Activated CD8-positive, alpha-beta memory T cell treated with anti-CD3 and anti-CD28 coated beads, Interleukin-2, amount 50 U/mL, for 4 hours (primary cell): ENCODE measurements around the gene GIPC3.

Experiments
- DNase-seq: peaks from one replicate; pipeline ENCODE4 v3.0.0-alpha.2; 2020

Gene GIPC3, protein sequence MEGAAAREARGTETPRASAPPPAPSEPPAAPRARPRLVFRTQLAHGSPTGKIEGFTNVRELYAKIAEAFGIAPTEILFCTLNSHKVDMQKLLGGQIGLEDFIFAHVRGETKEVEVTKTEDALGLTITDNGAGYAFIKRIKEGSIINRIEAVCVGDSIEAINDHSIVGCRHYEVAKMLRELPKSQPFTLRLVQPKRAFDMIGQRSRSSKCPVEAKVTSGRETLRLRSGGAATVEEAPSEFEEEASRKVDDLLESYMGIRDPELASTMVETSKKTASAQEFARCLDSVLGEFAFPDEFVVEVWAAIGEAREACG

DNA sequence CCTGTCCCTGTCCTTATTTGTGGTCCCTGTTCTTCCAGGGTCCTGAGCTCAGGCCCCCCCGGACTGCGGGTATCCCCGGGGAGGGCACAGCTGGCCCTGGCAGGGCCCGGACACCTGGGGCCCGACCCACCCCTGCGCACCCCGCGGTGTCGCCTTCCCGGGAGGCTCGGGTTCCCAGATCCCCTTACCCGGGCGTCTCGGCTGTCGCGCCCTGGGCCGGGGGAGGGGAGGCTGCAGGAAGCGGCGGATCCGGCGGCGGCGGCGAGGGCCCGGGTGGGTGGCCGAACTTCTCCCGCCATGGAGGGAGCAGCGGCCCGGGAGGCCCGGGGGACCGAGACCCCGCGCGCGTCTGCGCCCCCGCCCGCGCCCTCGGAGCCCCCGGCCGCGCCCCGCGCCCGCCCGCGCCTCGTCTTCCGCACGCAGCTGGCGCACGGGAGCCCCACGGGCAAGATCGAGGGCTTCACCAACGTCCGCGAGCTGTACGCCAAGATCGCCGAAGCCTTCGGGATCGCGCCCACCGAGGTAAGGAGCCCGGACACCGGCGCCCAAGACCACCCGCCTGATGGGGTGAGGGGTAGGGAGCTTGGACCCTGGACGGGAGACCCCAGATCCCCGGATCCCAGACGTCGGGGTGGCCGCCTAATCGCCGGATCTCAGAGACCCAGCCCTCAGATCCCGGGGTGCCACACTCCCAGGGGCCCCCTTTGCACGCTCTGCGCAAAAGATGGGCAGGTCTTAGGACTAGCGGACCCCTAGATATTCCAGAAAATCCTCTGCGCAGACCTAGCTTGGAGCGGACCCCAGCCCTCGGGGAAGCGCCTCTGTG, at the start of gene GIPC3:
Gene GIPC3, plus strand, starts transcription at position 178 of the 826 bp plus-strand sequence. Its CDS starts 120 bp downstream, at position 298.
- no peak for DNase-seq

DNA sequence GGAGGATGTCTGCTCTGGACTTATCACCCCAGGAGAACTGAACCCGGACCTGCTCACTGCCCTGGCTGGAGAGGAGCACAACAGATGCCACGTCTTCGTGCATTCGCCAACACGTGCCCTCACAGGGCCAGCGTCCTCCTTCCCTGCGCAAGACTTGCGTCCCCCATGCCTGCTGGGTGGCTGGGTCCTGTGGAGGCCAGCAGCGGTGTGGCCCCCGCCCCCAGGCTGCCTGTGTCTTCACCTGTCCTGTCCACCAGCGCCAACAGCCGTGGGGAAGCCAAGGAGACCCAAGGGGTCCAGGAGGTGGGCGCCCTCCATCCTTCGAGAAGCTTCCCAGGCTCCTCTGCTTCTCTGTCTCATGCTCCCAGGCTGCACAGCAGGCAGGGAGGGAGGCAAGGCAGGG, 49.7 kb upstream of the GIPC3 start:
- DNase-seq = no peak

DNA sequence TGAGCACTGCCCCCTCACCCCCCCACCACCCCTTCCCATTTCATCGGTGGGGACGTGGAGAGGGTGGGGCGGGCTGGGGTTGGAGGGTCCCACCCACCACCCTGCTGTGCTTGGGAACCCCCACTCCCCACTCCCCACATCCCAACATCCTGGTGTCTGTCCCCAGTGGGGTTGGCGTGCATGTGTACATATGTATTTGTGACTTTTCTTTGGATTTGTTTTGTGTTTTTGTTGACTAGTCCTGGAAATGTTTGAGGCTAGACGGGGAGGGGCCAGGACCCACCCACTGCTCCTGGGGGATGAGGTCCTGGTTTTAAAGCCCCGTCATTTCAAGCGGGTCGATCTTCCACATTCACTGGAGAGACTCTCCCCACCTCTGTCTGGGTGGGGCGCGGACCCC, 49.3 kb upstream of the GIPC3 start:
- DNase-seq = no peak

DNA sequence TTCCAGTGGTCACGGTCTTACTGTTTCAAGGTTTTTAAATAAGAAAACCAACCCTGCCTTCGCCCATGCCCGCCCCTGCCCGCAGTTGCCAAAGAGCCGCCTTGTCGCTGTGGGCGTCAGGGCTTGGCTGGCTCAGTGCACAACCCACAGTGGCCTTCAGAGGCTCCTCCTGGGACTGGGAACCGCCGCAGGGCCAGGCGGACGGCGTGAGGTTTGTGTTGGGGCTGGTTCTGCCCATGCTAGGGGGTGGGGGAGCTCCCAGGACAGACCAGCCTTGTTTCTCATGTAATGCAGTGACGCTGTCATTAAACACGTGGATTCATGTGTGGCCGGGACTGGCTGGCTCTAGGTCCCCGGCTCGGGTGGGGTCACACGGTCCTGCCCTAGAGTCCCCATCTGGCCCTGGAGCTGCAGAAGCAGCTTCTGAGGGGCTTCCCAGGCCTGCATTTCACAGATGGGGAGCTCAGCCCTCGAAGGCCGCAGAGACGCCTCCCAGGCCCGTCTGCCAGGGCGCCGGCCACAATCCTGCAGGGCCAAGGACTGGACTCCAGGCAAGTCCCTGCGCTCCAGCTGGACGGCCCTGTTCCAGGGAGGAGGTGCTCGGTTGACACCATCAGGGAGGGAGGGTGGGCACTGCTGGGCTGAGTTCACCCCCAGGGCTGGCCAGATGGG, 48.7 kb upstream of the GIPC3 start:
- no peak for DNase-seq

DNA sequence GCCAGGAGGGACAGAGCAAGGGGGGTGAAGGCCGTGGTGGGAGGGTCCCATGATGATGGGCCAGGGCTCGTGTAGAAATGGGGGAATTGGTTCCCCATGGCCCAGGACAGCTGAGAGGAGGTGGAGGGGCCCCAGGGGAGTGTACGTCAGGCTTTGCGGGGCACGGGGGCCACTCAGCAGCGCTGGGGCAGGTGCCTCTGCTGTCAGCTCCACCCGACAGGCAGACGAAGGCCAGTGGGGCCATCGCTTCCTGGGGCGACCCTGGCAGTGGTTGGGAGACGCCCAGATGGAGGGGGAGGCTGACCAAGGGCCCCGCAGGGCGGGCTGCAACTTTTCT, 48.2 kb upstream of the GIPC3 start:
- DNase-seq = no peak

DNA sequence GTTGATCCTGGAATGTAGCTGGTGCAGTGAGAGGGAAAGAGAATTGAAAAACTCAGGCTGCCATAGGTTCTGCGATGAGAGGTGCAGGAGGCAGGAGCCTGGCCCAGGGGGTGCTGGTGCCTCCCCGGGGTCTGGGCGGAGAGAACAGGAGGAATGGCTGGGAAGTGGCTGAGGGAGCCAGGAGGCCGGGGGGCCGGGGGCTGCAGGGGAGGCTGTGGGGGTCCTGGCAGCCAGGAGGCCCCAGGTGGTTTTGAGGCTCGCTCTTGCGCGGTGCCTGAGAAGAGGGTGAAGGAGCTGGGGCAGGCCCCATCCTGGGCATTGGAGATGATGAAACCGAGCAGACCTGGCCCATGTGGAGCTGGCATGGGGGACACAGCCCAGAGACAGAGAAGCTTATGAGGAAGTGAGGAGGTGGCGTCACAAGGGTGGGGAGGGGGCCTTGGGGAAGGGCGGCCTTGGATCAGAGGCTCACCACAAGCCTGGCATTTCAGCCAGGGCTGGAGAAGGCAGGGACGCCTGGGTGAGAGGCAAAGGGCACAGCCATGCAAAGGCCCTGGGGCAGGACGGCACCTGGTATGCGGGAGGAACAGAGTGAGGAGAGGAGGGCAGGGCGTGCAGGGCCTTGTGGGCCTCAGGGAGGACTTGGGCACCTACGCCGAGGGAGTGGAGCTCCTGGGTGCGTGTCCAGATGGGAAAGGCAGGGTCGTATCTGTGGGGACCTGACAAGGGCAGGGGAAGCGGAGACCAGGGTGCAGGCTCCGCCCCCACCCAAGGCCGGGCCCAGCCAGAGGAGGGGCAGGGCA, 47.6 kb upstream of the GIPC3 start:
- no peak for DNase-seq

DNA sequence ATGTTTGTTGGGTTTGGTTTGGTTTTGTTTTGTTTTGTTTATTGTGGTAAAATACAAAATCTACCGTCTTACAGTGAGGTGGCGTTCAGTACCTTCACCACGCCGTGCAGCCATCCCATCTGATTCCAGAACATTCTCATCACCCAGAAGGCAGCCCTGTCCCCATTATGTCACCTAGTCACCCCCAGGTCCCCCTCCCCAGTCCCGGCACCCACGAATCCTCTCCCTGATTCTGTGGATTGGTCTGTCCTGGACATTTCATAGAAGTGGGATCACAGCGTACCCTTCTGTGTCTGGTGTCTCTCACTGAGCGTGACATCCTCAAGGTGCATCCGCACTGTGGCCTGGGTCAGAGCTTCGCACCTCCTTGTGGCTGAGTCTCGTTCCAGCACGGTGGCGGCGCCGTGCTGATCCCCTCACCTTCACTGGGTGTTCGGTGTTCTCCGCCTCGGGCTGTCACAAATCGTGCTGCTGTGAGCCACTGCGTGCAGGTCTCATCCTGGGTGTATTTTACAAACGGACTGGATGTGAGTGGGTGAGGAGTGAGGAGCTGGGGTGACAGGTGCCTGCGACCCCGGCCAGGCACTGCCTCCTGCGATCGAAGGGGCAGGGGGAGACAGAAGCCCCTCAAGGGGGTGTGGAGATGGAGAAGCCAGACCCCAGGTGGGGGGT, 46.9 kb upstream of the GIPC3 start:
- no peak for DNase-seq

DNA sequence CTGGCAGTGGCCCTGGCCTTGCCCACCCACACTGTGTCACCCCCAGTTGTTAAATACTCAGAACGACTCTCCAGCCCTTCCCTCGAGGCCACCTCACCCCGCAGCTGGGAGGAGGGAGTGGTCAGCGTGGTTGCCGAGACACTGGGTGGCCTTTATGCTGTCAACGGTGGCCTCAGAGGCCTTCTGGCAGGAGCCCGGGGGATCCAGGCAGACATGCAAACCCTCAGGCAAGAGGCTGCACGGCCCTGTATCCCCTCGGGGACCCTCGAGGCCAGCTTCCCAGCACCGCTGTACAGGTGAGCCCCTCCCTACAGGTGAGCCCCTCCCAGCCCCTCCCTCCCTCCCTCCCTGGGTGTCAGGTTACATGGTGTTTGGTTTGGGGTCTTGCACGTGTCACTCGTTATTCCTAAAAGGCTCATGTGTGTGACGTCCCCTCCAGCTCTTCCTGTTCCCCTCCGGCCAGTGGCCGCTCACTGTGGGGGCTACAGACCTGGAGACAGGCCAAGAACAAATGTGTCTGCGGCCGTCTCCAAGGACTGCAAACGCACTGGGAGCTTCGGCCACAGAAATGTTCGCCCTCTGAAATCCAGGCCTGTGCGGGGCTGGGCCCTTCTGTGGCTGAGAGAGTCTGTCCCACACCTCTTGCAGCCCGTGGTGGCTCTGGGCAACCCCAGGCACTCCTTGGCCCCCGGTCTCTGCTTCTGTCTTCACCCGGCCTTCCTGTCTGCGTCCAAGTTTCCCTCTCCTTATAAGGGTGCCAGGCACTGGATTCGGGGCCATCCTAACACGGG, 46.1 kb upstream of the GIPC3 start, which contains the start of gene TEKTIP1:
Gene TEKTIP1, plus strand, starts transcription at position 210 of the 791 bp plus-strand sequence. Its CDS starts 4 bp downstream, at position 214.
- DNase-seq = peak; percentile 15

DNA sequence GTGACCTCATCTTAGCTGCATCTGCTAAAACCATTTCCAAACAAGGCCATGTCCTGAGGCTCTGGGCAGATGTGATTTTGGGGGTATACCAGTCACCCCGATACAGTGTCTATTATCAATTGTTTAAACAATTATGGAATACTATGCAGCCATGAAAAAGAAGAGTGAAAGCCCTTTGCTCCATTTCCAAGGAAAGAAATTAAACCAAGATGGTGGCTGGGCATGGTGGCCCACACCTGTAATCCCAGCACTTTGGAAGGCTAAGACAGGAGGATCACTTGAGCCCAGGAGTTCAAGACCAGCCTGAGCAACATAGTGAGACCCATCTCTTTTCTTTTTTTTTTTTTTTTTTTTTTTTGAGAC, 45.5 kb upstream of the GIPC3 start:
- DNase-seq = no peak

DNA sequence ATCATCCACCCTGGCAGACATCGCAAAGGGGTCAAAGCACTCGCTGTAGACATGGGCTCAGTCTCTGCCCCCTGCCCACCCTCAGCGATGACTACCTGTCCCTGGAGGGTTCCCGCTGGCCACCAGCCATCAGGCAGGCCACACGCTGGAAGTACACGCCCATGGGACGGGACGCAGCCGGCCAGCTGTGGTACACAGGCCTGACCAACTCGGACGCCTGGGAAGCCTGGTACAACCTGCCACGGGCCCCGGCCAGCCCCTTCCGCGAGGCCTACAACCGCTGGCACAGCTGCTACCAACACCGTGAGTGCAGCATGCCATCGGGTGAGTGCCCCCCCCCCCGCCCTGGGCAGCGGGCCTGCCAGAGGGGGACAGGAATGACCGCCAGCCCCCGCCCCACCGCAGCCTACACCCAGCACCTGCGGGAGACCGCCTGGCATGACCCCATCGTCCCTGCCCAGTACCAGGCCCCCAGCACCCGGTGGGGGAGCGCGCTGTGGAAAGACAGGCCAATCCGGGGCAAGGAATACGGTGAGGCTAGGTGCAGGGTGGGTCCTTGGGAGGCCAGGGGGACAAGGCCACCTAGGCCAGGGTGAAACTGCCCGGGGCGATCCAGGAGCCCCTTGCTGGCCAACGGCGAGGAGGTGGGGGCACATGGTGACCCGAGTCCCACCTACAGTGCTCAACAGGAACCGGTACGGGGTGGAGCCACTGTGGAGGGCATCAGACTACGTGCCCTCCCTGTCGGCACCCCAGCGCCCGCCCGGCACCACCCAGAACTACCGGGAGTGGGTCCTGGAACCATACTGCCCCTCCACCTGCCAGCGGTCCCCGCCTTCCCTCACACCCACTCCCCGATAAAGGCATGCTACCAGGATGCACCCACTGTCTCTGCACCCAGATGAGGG, 41.9 kb upstream of the GIPC3 start:
- DNase-seq = no peak

DNA sequence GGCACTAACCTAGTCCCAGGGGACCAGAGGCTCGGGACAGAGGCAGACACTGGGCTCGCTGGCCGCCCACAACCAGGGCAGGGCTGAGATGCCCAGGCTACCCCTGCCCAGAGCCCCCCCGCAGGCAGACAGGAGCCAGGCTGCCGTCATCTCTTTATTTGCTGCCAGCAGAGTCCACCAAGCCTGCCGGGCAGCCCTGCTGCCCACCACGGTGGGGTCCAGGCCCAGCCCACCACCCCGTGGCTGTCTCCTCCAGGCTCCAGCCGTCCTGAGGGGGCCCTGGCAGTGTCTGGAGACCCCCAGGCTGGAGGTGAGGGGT, 41.3 kb upstream of the GIPC3 start:
- DNase-seq = no peak

DNA sequence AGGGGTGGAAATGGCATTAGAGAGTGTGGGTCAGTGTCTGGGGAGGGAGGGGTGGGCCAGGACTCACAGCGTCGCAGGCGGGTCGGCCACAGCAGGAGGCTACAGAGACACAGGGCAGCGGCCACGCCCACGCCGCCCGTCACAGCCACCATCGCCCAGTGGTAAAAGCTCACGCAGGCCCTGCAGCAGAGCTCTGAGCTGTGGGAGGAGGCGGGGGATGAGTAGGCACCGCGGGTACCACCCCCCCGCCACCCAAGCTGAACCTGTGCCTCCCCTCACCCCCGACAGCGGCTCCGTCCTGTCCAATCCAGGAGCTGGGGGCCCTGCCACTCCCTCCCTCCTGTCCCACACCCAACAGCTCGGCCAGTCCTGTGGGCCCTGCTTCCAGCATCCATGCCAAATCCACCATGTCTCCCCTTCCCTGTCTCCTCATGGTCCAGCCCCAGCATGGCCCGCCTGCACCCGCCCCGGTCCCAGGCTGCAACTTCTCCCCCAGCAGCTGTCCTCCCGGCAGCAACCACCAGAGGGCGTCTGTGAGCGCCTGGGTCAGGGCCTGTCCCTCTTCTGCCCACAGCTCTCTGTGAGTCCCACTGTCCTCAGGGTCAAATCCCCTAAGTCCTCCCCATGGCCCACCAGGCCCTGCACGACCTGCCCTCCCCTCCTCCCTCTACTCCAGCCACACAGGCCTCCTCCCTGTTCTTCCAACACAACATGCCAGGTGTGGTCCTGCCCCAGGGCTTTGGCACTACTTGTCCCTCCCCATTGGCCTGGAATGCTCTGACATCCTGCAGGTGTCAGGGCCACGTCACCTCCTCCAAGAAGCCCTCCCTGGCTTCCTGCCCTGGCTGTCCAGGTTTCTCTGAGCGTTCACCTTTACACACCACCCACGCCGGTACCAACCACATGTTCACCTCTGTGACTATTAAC, 40.3 kb upstream of the GIPC3 start:
- peak; percentile 80 for DNase-seq

DNA sequence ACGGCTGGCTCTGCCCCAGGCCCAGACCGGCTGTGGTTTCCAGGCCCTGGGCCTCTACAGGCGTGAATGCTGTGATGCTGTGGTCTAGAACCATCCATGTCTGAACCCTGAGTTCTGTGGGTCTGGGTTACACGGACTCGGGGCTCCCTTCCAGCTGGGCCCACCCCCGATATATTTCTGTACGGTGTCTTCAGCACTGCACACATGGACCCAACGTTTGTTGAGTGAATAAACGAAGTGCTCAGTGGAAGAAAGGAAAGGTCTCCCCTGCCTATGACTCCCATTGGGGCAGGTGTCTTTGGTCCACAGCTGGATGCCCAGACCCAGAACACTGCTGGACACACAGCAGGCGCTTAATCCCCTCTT, 39.6 kb upstream of the GIPC3 start:
- no peak for DNase-seq

DNA sequence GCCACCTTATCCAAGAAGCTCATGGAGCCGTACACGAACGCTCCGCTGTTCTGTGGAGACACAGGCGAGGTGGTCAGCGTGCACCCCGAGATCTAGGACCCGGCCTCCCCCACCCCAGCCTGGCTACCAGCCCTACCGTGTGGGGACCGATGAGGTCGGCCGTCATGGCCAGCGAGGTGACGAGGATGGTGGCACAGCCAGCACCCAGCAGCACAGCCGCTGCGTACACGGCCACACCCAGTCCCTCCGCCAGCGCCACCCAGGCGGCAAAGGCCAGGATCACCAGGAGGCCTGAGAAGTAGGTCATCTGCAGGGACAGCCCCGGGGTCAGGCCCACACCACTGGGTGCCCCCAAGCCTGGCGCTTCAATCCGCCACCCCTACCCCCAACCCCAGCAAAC, 39.2 kb upstream of the GIPC3 start:
- DNase-seq = no peak

DNA sequence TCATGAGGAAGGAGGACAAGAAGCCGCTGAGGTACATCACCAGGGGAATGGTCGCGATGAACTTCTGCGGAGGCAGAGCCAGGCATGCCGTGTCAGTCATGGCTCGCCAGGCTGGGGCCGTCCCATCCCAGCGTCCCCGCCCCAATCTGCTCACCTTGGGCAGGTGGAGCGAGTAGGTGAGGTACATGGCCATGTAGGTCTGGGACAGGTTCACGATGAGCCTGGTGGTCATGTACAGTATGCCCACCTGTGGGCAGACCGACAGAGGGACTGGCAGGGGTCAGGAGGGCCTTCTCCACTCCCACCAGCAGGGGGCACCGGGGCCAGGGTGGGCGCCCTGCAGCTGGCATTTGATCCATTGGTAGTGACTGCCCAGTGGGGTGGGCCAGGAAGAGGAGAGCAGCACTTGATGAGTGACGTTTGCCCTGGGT, 38.0 kb upstream of the GIPC3 start:
- peak; percentile 44 for DNase-seq

DNA sequence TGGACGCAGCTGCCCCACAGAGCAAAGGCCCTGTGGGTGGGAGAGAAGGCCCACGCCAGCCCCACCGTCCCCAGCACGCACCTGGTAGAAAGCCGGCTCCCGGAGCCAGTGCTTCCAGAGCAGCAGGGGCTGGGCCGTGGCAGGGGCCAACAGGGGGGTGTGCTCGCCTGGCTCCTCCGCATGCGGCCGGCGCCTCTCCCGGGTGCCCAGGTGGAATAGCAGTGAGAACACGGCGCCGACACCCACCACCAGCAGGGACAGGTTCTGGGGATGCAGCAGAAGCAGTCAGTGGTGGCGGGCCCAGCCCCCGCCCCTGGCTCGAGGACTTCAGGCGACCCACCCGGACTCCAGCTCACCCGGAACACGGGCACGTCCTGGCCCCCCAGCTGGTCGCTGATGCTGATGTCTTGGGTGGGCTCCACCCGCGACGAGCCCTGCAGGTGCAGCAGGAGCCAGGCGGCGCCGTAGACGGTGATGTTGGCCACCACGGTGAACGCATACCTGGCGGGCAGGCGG, 37.5 kb upstream of the GIPC3 start:
- no peak for DNase-seq

DNA sequence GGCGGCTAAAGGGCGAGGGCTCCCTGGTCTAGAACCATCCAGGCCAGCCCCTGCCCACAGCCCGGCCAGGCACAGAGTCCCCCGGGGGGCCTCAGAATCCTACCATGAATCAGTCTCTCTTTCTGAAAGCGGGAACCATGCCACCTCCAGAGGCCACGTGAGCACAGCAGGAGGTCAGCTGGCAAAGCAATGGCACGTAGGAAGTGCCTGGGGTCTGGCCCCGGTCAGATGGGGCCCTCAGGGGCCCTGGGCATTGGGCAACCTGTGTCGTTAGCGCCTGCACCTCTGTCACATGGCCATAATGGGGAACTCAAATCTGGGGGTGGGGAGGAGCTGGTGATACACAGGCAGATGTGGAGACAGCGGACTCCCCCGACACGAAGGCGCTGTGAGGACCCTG, 36.7 kb upstream of the GIPC3 start:
- DNase-seq = no peak

DNA sequence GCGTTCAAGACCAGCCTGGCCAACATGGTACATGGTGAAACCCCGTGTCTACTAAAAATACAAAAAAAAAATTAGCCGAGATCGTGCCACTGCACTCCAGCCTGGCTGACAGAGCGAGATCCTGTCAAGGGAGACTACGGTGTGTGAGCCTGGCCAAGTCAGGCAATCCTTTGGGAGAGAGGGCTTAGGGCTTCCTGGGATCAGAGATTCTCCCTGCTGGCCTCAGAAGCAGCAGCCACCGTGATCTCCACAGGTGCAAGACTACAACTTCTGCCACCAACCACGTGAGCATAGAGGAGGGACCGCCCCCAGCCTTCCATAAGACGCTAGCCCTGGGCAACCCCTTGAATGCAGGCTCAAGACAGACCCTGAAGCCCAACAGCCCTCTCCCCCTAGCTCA, 35.5 kb upstream of the GIPC3 start:
- DNase-seq = no peak
